A375 (cell line): Measurements from ENCODE around the gene MGAT5. TPM values are rescaled to one million over a fixed set of nuclear protein-coding genes. Genes with fewer than 3 reads are reported as not detected.

Experiments
- small RNA-seq: library from RNA; depleted of rRNA; stranded (forward); fragments of <200 nt; gene quantifications from one replicate; pipeline ENCODE3, GENCODE V24; 2014
- total RNA-seq: library from RNA; depleted of rRNA; stranded (reverse); fragments of >200 nt; shearing (Covaris generic); gene quantifications from 2 replicates; pipeline ENCODE4 v1.2.3, GENCODE V29; 2014; rRNA removed

Gene MGAT5, protein sequence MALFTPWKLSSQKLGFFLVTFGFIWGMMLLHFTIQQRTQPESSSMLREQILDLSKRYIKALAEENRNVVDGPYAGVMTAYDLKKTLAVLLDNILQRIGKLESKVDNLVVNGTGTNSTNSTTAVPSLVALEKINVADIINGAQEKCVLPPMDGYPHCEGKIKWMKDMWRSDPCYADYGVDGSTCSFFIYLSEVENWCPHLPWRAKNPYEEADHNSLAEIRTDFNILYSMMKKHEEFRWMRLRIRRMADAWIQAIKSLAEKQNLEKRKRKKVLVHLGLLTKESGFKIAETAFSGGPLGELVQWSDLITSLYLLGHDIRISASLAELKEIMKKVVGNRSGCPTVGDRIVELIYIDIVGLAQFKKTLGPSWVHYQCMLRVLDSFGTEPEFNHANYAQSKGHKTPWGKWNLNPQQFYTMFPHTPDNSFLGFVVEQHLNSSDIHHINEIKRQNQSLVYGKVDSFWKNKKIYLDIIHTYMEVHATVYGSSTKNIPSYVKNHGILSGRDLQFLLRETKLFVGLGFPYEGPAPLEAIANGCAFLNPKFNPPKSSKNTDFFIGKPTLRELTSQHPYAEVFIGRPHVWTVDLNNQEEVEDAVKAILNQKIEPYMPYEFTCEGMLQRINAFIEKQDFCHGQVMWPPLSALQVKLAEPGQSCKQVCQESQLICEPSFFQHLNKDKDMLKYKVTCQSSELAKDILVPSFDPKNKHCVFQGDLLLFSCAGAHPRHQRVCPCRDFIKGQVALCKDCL
- 10.7 and 11.7 TPM in 2 replicates for total RNA-seq

DNA sequence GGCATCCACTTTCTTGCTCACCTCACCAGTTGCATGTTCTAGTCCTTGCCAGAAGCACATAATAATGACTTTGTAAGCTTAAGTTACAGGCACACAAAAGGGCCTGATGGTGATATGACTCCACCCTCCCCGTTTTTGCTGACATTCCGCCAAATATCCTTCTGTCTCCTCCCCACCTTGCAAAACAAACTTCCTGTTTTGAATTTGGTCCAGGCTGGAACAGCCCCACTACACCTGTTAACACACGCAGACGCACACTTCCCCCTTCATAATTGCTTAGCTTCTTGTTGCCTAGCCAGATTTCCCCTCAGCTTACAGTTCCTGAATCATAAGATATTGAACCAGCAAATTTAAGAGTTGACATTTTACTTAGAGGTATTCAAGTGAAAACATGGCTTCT is at the start of gene MGAT5:
Gene MGAT5 (plus strand): TSS at position 269 of the 400 bp plus-strand sequence. CDS start 332 bp downstream, outside the sequence.

Small RNA genes lying within 50 kb of the gene (small RNA-seq; reads per million reads assigned to genes)
- 0.17 reads per million for gene RNA5SP104
